T-helper 2 cell treated with Interferon-gamma antibody and Interleukin-4, amounts not matched to agents 5 μg/mL and 100 μg/mL, for 36 hours (primary cell): ENCODE measurements around the gene COX6B1.

Experiments
- DNase-seq: peaks from one replicate; pipeline ENCODE4 v3.0.0; 2021; ENCODE audit warnings: low spot score
- H3K27ac Mint-ChIP-seq: one replicate; pipeline ENCODE4 v1.8.0; 2021; ENCODE audit warnings: mild to moderate bottlenecking, mixed read lengths
- H3K27me3 Mint-ChIP-seq: one replicate; pipeline ENCODE4 v1.8.0; 2021; ENCODE audit warnings: low read depth, mixed read lengths
- H3K36me3 Mint-ChIP-seq: one replicate; pipeline ENCODE4 v1.8.0; 2021; ENCODE audit warnings: low read depth, mixed read lengths
- H3K4me1 Mint-ChIP-seq: one replicate; pipeline ENCODE4 v1.8.0; 2021; ENCODE audit warnings: low read depth, mixed read lengths
- H3K4me3 Mint-ChIP-seq: one replicate; pipeline ENCODE4 v1.8.0; 2022; ENCODE audit warnings: mild to moderate bottlenecking, moderate library complexity, mixed read lengths
- H3K9me3 Mint-ChIP-seq: one replicate; pipeline ENCODE4 v1.8.0; 2021; ENCODE audit warnings: mixed read lengths

Gene COX6B1

DNA sequence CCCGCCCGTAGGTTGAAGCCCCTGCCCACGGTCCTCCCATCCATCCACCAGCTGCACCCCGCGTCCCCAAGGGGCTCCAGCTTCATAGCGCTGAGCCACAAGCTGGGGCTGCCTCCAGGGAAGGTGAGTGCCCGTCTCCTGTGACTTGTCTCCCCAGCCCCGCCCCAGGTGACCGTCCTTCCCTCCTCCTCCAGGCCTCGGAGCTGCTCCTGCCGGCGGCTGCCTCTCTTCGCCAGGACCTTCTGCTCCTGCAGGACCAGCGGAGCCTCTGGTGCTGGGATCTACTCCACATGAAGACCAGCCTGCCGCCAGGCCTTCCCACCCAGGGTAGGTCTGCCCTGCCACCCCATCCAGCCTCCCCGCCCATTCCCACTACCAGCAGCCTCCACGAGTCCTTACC, 28.1 kb upstream of the COX6B1 start:
- H3K27me3 Mint-ChIP-seq = no peaks in the 10 kb centered on the region
- H3K27ac Mint-ChIP-seq = no peak overlapping the region
- DNase-seq = no peak
- H3K9me3 Mint-ChIP-seq = no peaks in the 10 kb centered on the region
- H3K4me3 Mint-ChIP-seq = no peak overlapping the region
- H3K36me3 Mint-ChIP-seq = peaks cover 13% of the 10 kb centered on the region
- H3K4me1 Mint-ChIP-seq = no peaks in the 10 kb centered on the region

- Mint-ChIP-seq H3K27ac (peak overlapping the region; percentile 72), H3K9me3 (no peaks in the 10 kb centered on the region), H3K36me3 (peaks cover 5% of the 10 kb centered on the region), H3K4me1 (no peaks in the 10 kb centered on the region), H3K4me3 (no peak overlapping the region), H3K27me3 (no peaks in the 10 kb centered on the region)
- no peak for DNase-seq
Observed at GRCh38 chr19:35621708-35622107, 26.4 kb upstream of the COX6B1 start.

DNA sequence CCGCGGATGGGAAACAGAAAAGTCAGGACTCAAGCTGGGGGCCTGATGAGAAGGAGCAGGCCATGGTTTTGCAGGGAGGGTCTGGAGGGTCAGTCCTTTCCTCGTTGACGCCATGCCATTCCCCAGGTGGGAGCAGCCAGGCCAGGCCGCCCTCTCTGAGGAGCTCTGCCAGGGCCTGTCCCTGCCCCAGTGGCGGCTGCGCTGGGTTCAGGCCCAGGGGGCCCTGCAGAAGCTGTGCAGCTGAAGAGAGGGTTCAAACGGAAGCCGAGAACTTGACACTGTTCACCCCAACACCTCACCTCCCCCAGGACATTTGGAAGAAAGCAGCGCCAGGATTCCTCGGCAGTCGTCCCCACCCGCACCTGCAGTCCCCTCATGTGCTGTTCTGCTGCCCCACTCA, 25.4 kb upstream of the COX6B1 start:
- no peaks in the 10 kb centered on the region for H3K27me3 Mint-ChIP-seq
- peaks cover 5% of the 10 kb centered on the region for H3K36me3 Mint-ChIP-seq
- peak overlapping the region; percentile 4 for H3K27ac Mint-ChIP-seq
- no peaks in the 10 kb centered on the region for H3K4me1 Mint-ChIP-seq
- no peaks in the 10 kb centered on the region for H3K9me3 Mint-ChIP-seq
- no peak overlapping the region for H3K4me3 Mint-ChIP-seq
- no peak for DNase-seq

DNA sequence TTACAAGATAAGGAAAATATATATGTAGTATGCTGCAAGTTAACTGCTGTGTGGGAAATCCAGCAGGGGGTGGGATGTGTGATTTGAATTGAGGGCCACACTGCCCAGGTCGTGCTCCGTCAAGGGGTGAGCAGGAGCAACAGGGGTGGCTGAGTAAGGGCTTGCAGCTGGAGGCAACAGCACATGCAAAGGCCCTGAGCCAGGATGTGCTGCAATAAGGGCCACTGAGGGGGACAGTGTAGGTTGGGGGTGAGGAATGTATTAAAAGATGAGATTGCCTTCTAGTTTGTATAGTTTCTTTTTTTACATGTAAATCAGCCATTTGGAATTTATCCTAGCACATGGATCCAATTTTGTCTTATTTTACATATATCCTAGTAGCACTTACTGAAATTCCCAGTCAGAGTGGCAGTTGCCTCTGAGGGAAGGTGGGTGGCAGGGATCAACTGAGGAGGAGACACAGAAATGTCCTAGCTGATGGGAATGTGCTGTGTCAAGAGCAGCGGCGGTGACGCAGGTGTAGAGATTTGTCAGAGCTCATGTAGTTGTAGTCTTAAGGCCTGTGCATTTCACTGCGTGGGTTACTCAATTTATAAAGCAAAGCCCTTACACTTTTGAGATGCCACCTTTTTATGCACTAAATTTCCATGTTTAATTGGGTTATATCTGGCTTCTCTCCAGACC, 24.7 kb upstream of the COX6B1 start:
- DNase-seq = no peak
- H3K36me3 Mint-ChIP-seq = peaks cover 5% of the 10 kb centered on the region
- no peaks in the 10 kb centered on the region for H3K9me3 Mint-ChIP-seq
- H3K27me3 Mint-ChIP-seq = no peaks in the 10 kb centered on the region
- no peak overlapping the region for H3K27ac Mint-ChIP-seq
- H3K4me1 Mint-ChIP-seq = peaks cover 2% of the 10 kb centered on the region
- H3K4me3 Mint-ChIP-seq = no peak overlapping the region

- Mint-ChIP-seq H3K4me1 (peaks cover 8% of the 10 kb centered on the region), H3K9me3 (no peaks in the 10 kb centered on the region), H3K36me3 (peaks cover 27% of the 10 kb centered on the region), H3K4me3 (peak overlapping the region; percentile 99), H3K27me3 (no peaks in the 10 kb centered on the region), H3K27ac (peak overlapping the region; percentile 99)
- no peak for DNase-seq
Observed at GRCh38 chr19:35628264-35628564, 19.9 kb upstream of the COX6B1 start.

DNA sequence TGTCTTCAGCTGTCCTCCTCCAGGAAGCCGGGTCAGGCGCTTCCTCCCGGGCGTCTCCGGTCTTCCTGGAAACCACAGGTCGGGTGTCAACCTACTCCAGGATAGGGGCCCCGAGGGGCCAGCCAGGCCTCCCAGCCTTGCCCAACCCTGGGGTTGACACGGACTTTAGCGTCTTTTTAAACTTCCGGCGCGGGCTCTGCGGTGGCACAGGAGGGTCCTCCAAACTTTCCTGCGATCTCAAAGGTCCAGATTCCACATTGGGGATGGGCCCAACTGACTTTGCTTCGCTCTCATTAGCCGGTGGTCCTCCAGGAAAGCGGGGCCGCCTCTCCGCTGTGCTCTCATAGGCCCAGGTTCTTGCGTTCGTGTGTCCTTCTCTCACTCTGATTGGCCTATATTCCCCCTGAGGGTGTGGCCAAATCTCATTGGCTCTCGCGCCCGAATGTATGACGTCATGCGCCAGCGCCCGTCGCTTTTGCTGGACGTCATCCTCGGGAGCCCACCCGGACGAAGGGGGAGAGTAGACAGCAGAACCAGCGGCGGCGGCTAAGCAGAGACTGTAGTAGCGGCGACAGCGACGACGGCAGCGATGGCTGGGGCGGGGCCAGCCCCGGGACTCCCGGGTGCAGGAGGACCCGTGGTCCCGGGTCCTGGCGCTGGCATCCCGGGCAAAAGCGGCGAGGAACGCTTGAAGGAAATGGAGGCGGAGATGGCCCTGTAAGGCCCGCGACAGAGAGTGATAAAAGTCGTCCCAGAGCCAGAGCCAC, 19.4 kb upstream of the COX6B1 start, which contains the start of gene RBM42:
Gene RBM42 (plus strand): TSS at position 472 of the 767 bp plus-strand sequence. CDS start 118 bp downstream, at position 590.
- Mint-ChIP-seq H3K36me3 (peaks cover 30% of the 10 kb centered on the region), H3K27ac (peak within 1 kb of the TSS; percentile 99), H3K4me1 (peaks cover 8% of the 10 kb centered on the region), H3K9me3 (no peaks in the 10 kb centered on the region), H3K27me3 (no peaks in the 10 kb centered on the region), H3K4me3 (peak within 1 kb of the TSS; percentile 99)
- DNase-seq = peak; percentile 96

- no peak for DNase-seq
- Mint-ChIP-seq H3K27me3 (no peaks in the 10 kb centered on the region), H3K27ac (peak overlapping the region; percentile 99), H3K9me3 (no peaks in the 10 kb centered on the region), H3K4me3 (peak overlapping the region; percentile 99), H3K4me1 (peaks cover 8% of the 10 kb centered on the region), H3K36me3 (peaks cover 33% of the 10 kb centered on the region)
Observed at GRCh38 chr19:35629332-35629633, 18.8 kb upstream of the COX6B1 start.

GRCh38 chr19:35633727-35634440, 14.2 kb upstream of the COX6B1 start:
- H3K27ac Mint-ChIP-seq = no peak overlapping the region
- no peak for DNase-seq
- no peak overlapping the region for H3K4me3 Mint-ChIP-seq
- peaks cover 5% of the 10 kb centered on the region for H3K4me1 Mint-ChIP-seq
- no peaks in the 10 kb centered on the region for H3K27me3 Mint-ChIP-seq
- H3K36me3 Mint-ChIP-seq = peaks cover 51% of the 10 kb centered on the region
- H3K9me3 Mint-ChIP-seq = no peaks in the 10 kb centered on the region

GRCh38 chr19:35636651-35637050, 11.5 kb upstream of the COX6B1 start:
- Mint-ChIP-seq H3K4me3 (no peak overlapping the region), H3K4me1 (peaks cover 7% of the 10 kb centered on the region), H3K9me3 (no peaks in the 10 kb centered on the region), H3K27ac (no peak overlapping the region), H3K27me3 (no peaks in the 10 kb centered on the region), H3K36me3 (peaks cover 41% of the 10 kb centered on the region)
- DNase-seq = no peak

- H3K4me3 Mint-ChIP-seq = no peak overlapping the region
- no peaks in the 10 kb centered on the region for H3K27me3 Mint-ChIP-seq
- DNase-seq = no peak
- peaks cover 8% of the 10 kb centered on the region for H3K4me1 Mint-ChIP-seq
- no peaks in the 10 kb centered on the region for H3K9me3 Mint-ChIP-seq
- peaks cover 36% of the 10 kb centered on the region for H3K36me3 Mint-ChIP-seq
- H3K27ac Mint-ChIP-seq = no peak overlapping the region
Observed at GRCh38 chr19:35637165-35637564, 11.0 kb upstream of the COX6B1 start.

DNA sequence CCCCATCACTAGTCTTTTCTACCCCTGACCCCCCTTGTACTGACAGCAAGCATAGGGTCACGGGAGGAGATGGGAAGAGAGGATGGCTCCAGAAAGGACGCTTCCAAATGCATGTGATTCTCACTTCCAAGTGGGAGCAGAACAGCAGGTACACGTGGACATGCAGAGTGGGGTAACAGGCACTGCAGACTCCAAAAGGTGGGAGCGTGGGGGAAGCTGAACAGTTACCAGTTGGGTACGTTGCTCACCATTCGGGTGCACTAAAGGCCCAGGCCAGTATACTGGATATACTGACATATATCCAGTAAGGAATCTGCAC, 8.8 kb upstream of the COX6B1 start:
- Mint-ChIP-seq H3K36me3 (peaks cover 21% of the 10 kb centered on the region), H3K9me3 (no peaks in the 10 kb centered on the region), H3K27ac (peak overlapping the region; percentile 48), H3K27me3 (no peaks in the 10 kb centered on the region), H3K4me1 (peaks cover 16% of the 10 kb centered on the region), H3K4me3 (no peak overlapping the region)
- DNase-seq = no peak

GRCh38 chr19:35639863-35640262, 8.3 kb upstream of the COX6B1 start:
- Mint-ChIP-seq H3K36me3 (peaks cover 20% of the 10 kb centered on the region), H3K4me3 (no peak overlapping the region), H3K4me1 (peaks cover 20% of the 10 kb centered on the region), H3K9me3 (no peaks in the 10 kb centered on the region), H3K27me3 (no peaks in the 10 kb centered on the region), H3K27ac (peak overlapping the region; percentile 48)
- no peak for DNase-seq

DNA sequence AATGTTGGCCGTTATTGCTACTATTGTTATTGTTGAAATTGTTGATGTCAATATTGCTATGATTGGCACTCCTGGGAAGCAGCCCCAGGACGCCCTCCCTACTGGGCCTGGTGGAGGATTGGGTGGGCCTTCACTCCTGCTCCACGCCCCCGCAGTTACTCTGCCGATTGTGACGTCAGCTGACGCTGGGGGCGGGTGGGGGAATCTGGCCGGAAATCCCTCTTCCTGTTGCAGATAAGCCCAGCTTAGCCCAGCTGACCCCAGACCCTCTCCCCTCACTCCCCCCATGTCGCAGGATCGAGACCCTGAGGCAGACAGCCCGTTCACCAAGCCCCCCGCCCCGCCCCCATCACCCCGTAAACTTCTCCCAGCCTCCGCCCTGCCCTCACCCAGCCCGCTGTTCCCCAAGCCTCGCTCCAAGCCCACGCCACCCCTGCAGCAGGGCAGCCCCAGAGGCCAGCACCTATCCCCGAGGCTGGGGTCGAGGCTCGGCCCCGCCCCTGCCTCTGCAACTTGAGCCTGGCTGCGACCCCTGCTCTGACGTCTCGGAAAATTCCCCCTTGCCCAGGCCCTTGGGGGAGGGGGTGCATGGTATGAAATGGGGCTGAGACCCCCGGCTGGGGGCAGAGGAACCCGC, 6.5 kb upstream of the COX6B1 start, which contains the start of gene ETV2:
Gene ETV2 (plus strand): TSS at position 231 of the 637 bp plus-strand sequence. CDS start 716 bp downstream, outside the sequence.
- Mint-ChIP-seq H3K4me1 (peaks cover 34% of the 10 kb centered on the region), H3K27ac (peak within 1 kb of the TSS; percentile 75), H3K36me3 (peaks cover 12% of the 10 kb centered on the region), H3K27me3 (no peaks in the 10 kb centered on the region), H3K9me3 (no peaks in the 10 kb centered on the region), H3K4me3 (peak within 1 kb of the TSS; percentile 78)
- peak; percentile 57 for DNase-seq

DNA sequence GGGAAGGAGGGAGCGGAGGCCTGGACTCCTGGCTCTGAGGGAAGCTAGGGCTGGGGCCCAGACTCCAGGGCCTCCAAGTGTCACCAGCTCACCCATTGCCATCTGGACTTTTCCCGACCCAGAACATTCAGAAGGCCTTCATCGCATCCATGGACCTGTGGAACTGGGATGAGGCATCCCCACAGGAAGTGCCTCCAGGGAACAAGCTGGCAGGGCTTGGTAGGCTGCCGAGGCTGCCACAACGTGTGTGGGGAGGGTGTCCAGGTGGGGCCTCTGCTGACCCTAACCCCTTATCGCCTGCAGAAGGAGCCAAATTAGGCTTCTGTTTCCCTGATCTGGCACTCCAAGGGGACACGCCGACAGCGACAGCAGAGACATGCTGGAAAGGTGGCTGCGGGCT, 5.8 kb upstream of the COX6B1 start:
- Mint-ChIP-seq H3K36me3 (peaks cover 8% of the 10 kb centered on the region), H3K27ac (peak overlapping the region; percentile 69), H3K27me3 (no peaks in the 10 kb centered on the region), H3K9me3 (no peaks in the 10 kb centered on the region), H3K4me1 (peaks cover 35% of the 10 kb centered on the region), H3K4me3 (peak overlapping the region; percentile 78)
- no peak for DNase-seq
